ENCODE measurements around the gene ITGA11. TPM values are rescaled to one million over a fixed set of nuclear protein-coding genes. Genes with fewer than 3 reads are reported as not detected.

The ITGA11 gene
- total RNA-seq, 1 donor from 2014 or later = 31.4 TPM

DNA sequence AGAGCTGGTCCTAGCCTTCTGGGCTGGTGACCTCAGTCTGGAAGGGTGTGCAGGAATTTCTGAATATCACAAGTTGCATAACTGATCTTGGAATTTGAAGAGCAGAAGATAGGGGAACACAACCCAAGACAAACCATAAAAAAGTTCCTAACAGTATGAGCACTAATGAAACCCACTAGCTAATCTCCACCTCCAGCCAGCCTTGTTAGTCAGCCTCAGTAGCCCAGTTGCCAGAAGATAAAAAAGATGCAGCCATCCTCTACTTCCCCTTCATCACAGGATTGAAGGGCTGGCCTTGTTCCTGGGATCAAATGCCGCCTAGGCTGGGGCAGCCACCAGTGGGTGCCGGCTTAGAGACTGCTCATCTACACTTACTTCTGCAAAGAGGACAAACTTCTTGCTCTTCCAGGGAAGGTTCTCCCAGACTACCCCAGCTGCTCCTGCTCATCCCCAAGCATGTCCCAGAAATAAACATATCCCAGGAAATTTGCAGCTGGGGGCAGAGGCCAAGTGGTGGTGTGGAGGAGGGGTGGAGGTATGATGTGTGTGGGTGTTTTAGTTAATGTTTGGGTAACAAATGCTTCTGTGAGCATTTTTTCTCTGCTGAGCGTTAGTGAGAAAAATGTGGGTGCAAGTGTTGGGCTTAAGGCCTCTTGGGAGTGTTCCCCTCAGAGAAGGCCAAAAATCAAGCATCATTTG lies 9.2 kb upstream of the ITGA11 start:
- H3K27me3 ChIP-seq (ENCODE audit: low read depth) = peaks cover 40% of the 10 kb centered on the region
- intact Hi-C loops (cut with micrococcal nuclease) = no loop called here
- no peak for DNase-seq
- peaks cover 27% of the 10 kb centered on the region for H3K4me1 ChIP-seq
- no peaks in the 10 kb centered on the region for H3K36me3 ChIP-seq
- H3K27ac ChIP-seq (replicated peaks) = peak overlapping the region; percentile 27
- TF ChIP-seq, protein P1, sequence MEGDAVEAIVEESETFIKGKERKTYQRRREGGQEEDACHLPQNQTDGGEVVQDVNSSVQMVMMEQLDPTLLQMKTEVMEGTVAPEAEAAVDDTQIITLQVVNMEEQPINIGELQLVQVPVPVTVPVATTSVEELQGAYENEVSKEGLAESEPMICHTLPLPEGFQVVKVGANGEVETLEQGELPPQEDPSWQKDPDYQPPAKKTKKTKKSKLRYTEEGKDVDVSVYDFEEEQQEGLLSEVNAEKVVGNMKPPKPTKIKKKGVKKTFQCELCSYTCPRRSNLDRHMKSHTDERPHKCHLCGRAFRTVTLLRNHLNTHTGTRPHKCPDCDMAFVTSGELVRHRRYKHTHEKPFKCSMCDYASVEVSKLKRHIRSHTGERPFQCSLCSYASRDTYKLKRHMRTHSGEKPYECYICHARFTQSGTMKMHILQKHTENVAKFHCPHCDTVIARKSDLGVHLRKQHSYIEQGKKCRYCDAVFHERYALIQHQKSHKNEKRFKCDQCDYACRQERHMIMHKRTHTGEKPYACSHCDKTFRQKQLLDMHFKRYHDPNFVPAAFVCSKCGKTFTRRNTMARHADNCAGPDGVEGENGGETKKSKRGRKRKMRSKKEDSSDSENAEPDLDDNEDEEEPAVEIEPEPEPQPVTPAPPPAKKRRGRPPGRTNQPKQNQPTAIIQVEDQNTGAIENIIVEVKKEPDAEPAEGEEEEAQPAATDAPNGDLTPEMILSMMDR (IDR thresholded peaks at IDR 0.05; ENCODE audit: borderline replicate concordance) = no peak
- no peaks in the 10 kb centered on the region for H3K9me3 ChIP-seq (replicated peaks)
- no peak overlapping the region for H3K4me3 ChIP-seq

DNA sequence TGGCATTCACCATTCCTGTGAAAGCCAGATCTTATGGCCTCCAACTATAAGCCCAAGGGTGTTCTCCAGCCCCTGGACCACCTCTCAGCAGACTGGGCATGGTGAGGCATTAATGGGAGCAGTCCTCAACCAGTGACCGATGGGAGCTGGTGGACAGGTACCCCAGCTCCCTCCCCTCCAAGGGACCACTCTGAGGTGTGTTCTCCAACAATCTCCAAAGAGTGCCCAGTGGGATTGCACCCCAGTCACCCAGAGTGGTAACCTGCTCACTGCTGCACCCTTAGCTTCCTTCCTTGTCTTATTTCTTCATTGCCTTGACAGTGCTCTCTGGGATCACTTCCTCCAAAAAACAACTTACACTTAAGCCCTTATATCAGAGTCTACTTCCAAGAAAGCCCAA lies 8.2 kb upstream of the ITGA11 start:
- Histone ChIP-seq H3K27ac (replicated peaks) (no peak overlapping the region), H3K4me1 (peaks cover 27% of the 10 kb centered on the region), H3K27me3 (ENCODE audit: low read depth) (peaks cover 37% of the 10 kb centered on the region), H3K4me3 (no peak overlapping the region), H3K9me3 (replicated peaks) (no peaks in the 10 kb centered on the region), H3K36me3 (no peaks in the 10 kb centered on the region)
- no peak for DNase-seq
- TF ChIP-seq, protein P1 (IDR thresholded peaks at IDR 0.05; ENCODE audit: borderline replicate concordance) = no peak
- intact Hi-C loops (cut with micrococcal nuclease) = no loop called here

DNA sequence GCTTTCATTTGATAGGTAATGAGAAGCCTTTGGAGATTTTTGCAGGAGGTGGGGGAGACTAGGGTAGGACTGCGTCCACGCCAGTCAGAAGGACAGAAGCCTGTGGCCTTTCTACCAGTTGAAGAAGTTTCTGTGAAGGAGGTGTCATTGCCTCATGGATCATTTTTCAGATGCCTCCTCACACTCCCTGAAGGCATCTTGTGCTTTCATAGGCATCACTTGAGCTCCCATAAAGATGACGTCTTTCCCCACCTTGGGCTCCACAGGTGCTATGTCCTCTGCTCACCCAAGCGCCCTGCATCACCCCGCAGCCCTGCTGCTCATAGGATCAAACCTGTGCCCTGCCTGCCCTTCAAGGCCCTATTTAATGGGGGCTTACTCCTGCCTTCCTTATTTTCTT lies 7.5 kb upstream of the ITGA11 start:
- TF ChIP-seq, protein P1 (IDR thresholded peaks at IDR 0.05; ENCODE audit: borderline replicate concordance) = no peak
- Histone ChIP-seq H3K36me3 (no peaks in the 10 kb centered on the region), H3K27ac (replicated peaks) (no peak overlapping the region), H3K9me3 (replicated peaks) (no peaks in the 10 kb centered on the region), H3K4me1 (peaks cover 27% of the 10 kb centered on the region), H3K4me3 (no peak overlapping the region), H3K27me3 (ENCODE audit: low read depth) (peaks cover 41% of the 10 kb centered on the region)
- no peak for DNase-seq
- intact Hi-C loops (cut with micrococcal nuclease) = no loop called here

DNA sequence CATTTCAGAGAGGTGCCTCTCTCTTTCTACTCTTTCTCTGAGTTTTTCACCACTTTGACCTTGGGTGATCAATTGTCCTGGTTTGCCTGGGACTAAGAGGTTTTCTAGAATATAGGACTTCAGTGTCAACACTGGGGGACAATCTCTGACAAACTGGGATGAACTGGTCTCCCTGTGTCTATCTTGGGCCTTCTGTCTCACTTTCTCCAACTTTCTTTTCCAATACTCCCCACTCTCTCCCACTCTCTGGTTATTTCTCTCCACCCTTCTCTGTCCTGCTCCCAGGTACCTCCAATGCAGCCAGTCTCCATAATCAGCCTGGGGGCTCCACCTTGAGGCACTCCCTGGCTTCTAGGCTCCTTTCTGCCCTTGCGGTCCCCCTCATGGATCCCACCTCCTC lies 4.7 kb upstream of the ITGA11 start:
- no peaks in the 10 kb centered on the region for H3K9me3 ChIP-seq (replicated peaks)
- intact Hi-C loops (cut with micrococcal nuclease) = no loop called here
- no peak overlapping the region for H3K27ac ChIP-seq (replicated peaks)
- H3K4me1 ChIP-seq = peaks cover 25% of the 10 kb centered on the region
- H3K36me3 ChIP-seq = no peaks in the 10 kb centered on the region
- TF ChIP-seq, protein P1 (IDR thresholded peaks at IDR 0.05; ENCODE audit: borderline replicate concordance) = no peak
- peaks cover 68% of the 10 kb centered on the region for H3K27me3 ChIP-seq (ENCODE audit: low read depth)
- no peak overlapping the region for H3K4me3 ChIP-seq
- no peak for DNase-seq

DNA sequence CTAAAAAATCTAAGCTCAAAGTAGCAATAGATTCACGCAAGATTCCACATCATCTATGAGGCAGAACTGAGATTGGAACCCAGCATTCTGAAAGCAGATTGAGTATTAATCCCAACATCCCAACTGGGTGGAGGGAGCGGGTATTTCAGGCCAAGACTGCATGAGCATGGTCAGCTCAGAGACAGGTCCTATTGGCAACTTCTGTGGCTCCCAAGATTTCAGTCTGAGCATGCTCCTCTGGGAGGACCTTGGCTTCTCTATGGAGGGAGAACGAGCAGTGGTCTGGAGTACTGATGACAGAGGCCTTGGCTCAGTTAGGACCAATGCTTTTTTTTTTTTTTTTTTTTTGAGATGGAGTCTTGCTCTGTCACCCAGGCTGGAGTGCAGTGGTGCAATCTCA lies 4.0 kb upstream of the ITGA11 start:
- TF ChIP-seq, protein P1 (IDR thresholded peaks at IDR 0.05; ENCODE audit: borderline replicate concordance) = no peak
- Histone ChIP-seq H3K9me3 (replicated peaks) (no peaks in the 10 kb centered on the region), H3K36me3 (no peaks in the 10 kb centered on the region), H3K27me3 (ENCODE audit: low read depth) (peaks cover 76% of the 10 kb centered on the region), H3K4me1 (peaks cover 26% of the 10 kb centered on the region), H3K4me3 (no peak overlapping the region), H3K27ac (replicated peaks) (peak overlapping the region; percentile 19)
- no peak for DNase-seq
- intact Hi-C loops (cut with micrococcal nuclease) = no loop called here

Data from left ventricle myocardium inferior (tissue), 1 donor.